Fibroblast of peridontal ligament (primary cell): ENCODE results near the gene HOGA1.
"Not testable (repeated sequence)": the region's sequence is repeated elsewhere in the genome, so short reads cannot be mapped to it uniquely, and the experiment has no call there.

Source experiments
- DNase-seq: peaks from one replicate; pipeline ENCODE4 v3.0.0-alpha.2; 2010; ENCODE audit errors: extremely low read depth

HOGA1 gene

DNA sequence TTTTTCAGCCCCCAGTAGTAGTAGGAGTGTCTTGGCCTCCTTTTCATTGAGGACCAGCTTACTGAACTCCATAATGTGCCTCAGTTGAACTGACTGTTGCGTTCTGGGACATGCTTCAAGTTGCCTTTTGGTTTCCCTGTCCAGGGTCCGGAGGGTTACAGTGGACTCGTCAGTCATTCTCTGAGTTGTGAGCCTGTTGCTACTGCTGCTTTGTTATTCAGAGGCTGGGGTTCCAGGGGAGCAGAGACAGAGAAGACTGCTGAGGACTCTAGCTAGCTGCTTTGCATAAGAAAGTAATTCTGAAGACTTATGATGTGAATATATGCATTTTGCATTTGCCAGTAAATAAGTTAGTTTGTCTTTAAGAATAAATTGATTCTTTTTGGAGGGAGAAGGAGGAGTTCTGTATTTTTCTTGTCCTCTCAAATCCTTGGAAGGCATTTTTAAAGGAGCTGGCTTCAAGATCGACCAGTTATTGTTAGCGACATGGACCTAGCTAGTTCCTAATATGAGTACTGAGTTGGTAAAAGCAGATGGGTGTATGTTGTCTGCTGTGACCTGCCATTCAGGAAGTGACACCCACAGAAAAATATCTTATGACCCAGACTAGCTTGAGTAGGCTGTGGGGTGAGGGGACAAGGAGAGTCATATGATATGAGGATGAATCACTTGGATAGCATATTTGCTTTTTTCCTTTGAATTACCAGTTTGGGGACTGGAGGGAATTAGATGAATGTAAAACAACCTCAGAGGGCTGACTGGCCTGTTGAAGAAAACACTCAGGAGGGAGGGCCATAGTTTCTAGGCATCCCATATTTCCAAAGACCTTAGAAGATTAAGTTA lies 64.6 kb downstream of the HOGA1 start:
- peak; percentile 96 for DNase-seq

DNA sequence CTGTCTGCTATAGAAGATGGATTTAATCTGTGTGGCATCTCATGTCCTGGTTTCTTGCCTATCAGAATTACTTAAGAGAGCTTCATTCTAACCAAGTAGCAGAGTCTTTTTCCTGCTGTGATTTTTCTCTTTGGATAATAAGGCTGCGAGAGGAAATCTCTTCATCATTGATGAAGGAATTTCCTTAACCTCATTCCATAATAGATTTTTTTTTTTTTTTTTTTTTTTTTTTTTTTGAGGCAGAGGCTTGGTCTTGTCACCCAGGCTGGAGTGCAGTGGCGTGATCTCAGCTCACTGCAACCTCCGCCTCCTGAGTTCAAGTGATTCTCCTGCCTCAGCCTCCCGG lies 65.2 kb downstream of the HOGA1 start:
- DNase-seq = not testable (repeated sequence)

- no peak for DNase-seq
Observed at GRCh38 chr10:97650726-97651125, 66.5 kb downstream of the HOGA1 start.

- DNase-seq = no peak
Observed at GRCh38 chr10:97651773-97652172, 67.6 kb downstream of the HOGA1 start.

DNA sequence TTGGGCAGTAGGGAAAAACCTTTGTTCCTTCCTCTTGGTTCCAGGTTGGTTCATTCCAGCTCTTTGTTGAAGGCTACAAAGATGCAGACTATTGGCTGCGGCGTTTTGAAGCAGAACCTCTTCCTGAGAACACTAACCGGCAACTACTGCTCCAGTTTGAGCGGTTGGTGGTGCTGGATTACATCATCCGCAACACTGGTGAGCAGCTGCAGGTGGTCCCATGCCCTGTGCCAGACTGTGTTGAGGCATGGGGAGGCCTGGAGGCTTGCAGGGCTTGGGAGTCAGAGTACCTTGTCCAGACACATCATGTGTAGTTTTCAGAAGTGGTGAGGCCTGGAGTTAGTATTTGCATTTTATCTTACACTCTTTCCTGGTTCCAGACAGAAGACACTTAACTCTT lies 72.6 kb downstream of the HOGA1 start:
- DNase-seq = no peak

- DNase-seq = peak; percentile 83
Observed at GRCh38 chr10:97659589-97659988, 75.4 kb downstream of the HOGA1 start.
